HUES6 (cell line): Measurements from ENCODE around the gene AP5S1.

Source experiments
- H3K27ac ChIP-seq: 2 replicates; pipeline ENCODE4 v1.7.0; 2013; ENCODE audit warnings: low read depth, mild to moderate bottlenecking, low read length, inconsistent platforms
- H3K27me3 ChIP-seq: 2 replicates; pipeline ENCODE4 v1.6.1; 2013; ENCODE audit warnings: low read length; ENCODE audit not compliant: control insufficient read depth, insufficient read depth
- H3K36me3 ChIP-seq: 2 replicates; pipeline ENCODE4 v1.6.1; 2013; ENCODE audit warnings: low read length; ENCODE audit not compliant: control insufficient read depth, insufficient read depth
- H3K4me1 ChIP-seq: 2 replicates; pipeline ENCODE4 v1.6.1; 2013; ENCODE audit warnings: low read length; ENCODE audit not compliant: control insufficient read depth, insufficient read depth
- H3K4me3 ChIP-seq: 2 replicates; pipeline ENCODE4 v1.5.1; 2013; ENCODE audit warnings: low read depth, low read length
- H3K9ac ChIP-seq: one replicate; pipeline ENCODE4 v1.6.1; 2013; ENCODE audit warnings: mild to moderate bottlenecking, low read length
- H3K9me3 ChIP-seq: 2 replicates; pipeline ENCODE4 v1.6.1; 2013; ENCODE audit warnings: low read depth, low read length; ENCODE audit not compliant: control insufficient read depth, insufficient read depth

Gene AP5S1

GRCh38 chr20:3801846-3802245 lies 18.5 kb upstream of the AP5S1 start:
- no peaks in the 10 kb centered on the region for H3K9me3 ChIP-seq
- H3K4me1 ChIP-seq = peaks cover 46% of the 10 kb centered on the region
- H3K36me3 ChIP-seq = peaks cover 56% of the 10 kb centered on the region
- no peak overlapping the region for H3K4me3 ChIP-seq
- H3K9ac ChIP-seq = no peak overlapping the region
- H3K27ac ChIP-seq = no peak overlapping the region
- H3K27me3 ChIP-seq = no peaks in the 10 kb centered on the region

GRCh38 chr20:3802524-3803239 lies 17.7 kb upstream of the AP5S1 start:
- Histone ChIP-seq H3K4me1 (peaks cover 46% of the 10 kb centered on the region), H3K27me3 (no peaks in the 10 kb centered on the region), H3K27ac (no peak overlapping the region), H3K4me3 (no peak overlapping the region), H3K36me3 (peaks cover 56% of the 10 kb centered on the region), H3K9ac (no peak overlapping the region), H3K9me3 (no peaks in the 10 kb centered on the region)

DNA sequence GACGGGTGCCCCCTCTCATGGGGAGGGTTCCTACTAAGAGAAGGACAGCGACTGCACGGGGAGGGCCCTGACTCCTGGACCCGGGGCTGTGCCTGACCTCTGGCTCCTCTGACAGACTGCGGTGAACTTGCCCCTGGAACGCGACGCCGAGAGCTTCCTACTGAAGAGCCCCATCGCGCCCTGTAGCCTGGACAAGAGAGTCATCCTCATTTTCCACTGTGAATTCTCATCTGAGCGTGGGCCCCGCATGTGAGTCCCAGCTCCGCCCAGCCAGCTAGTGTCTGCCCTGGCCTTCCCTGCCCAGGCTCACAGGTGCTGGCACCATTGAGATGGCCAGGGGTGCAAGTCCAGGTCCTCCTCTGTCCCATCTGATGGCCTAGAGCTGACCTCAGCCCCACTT lies 17.1 kb upstream of the AP5S1 start:
- no peaks in the 10 kb centered on the region for H3K27me3 ChIP-seq
- no peak overlapping the region for H3K9ac ChIP-seq
- H3K9me3 ChIP-seq = no peaks in the 10 kb centered on the region
- H3K36me3 ChIP-seq = peaks cover 56% of the 10 kb centered on the region
- peaks cover 45% of the 10 kb centered on the region for H3K4me1 ChIP-seq
- H3K27ac ChIP-seq = no peak overlapping the region
- no peak overlapping the region for H3K4me3 ChIP-seq

- no peak overlapping the region for H3K4me3 ChIP-seq
- peaks cover 56% of the 10 kb centered on the region for H3K36me3 ChIP-seq
- H3K27ac ChIP-seq = no peak overlapping the region
- no peak overlapping the region for H3K9ac ChIP-seq
- no peaks in the 10 kb centered on the region for H3K9me3 ChIP-seq
- H3K27me3 ChIP-seq = no peaks in the 10 kb centered on the region
- peaks cover 41% of the 10 kb centered on the region for H3K4me1 ChIP-seq
Measured at GRCh38 chr20:3803854-3804253, 16.5 kb upstream of the AP5S1 start.

DNA sequence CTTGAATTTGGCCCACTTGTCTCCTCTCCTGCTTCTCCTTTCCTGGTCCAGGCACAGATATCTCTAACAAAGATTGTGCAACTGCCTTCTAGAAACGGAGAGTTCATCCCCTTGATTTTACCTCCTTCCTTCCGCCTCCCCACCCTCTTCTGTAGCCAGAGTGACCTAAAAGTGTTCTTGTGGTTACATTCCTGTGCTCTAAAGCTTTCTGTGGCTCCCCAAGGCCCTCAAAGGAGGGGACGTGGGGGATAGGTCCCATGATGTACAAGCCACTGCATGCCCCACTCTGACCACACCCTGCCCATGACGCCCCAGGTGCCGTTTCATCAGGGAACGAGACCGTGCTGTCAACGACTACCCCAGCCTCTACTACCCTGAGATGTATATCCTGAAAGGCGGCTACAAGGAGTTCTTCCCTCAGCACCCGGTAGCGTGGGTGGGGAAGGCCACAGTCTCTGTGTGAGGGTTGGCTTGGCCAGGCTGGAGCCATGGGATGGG lies 16.0 kb upstream of the AP5S1 start:
- no peak overlapping the region for H3K4me3 ChIP-seq
- H3K27me3 ChIP-seq = no peaks in the 10 kb centered on the region
- H3K9me3 ChIP-seq = no peaks in the 10 kb centered on the region
- peaks cover 56% of the 10 kb centered on the region for H3K36me3 ChIP-seq
- H3K4me1 ChIP-seq = peaks cover 36% of the 10 kb centered on the region
- H3K9ac ChIP-seq = no peak overlapping the region
- H3K27ac ChIP-seq = no peak overlapping the region

GRCh38 chr20:3804781-3805180 lies 15.6 kb upstream of the AP5S1 start:
- no peak overlapping the region for H3K27ac ChIP-seq
- peaks cover 56% of the 10 kb centered on the region for H3K36me3 ChIP-seq
- H3K4me1 ChIP-seq = peaks cover 31% of the 10 kb centered on the region

DNA sequence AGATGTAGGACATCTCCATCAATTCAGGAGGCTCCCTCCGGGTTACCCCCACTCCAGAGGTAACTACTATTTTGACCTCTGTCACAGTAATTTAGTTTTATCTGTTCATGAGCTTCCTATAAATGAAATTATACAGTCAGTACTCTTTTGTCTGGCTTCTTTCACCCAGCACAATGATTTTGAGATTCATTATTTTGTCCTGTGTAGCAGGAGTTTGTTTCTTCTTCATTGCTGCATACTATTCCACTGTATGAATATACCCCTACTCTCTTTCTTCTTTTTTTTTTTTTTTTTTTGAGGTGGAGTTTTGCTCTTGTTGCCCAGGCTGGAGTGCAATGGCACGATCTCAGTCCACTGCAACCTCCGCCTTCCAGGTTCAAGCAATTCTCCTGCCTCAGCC lies 11.8 kb upstream of the AP5S1 start:
- no peaks in the 10 kb centered on the region for H3K9me3 ChIP-seq
- no peak overlapping the region for H3K27ac ChIP-seq
- H3K4me1 ChIP-seq = peaks cover 31% of the 10 kb centered on the region
- H3K4me3 ChIP-seq = no peak overlapping the region
- H3K9ac ChIP-seq = no peak overlapping the region
- H3K27me3 ChIP-seq = no peaks in the 10 kb centered on the region
- peaks cover 28% of the 10 kb centered on the region for H3K36me3 ChIP-seq

More at GRCh38 chr20:3804781-3805180, 15.6 kb upstream of the AP5S1 start:
- Histone ChIP-seq H3K9ac (no peak overlapping the region), H3K27me3 (no peaks in the 10 kb centered on the region), H3K9me3 (no peaks in the 10 kb centered on the region), H3K4me3 (no peak overlapping the region)

GRCh38 chr20:3811467-3812258 lies 8.7 kb upstream of the AP5S1 start:
- no peak overlapping the region for H3K9ac ChIP-seq

GRCh38 chr20:3812259-3812681 lies 8.1 kb upstream of the AP5S1 start:
- Histone ChIP-seq H3K27ac (no peak overlapping the region), H3K9ac (no peak overlapping the region), H3K36me3 (no peaks in the 10 kb centered on the region), H3K4me3 (no peak overlapping the region), H3K4me1 (peaks cover 31% of the 10 kb centered on the region), H3K27me3 (no peaks in the 10 kb centered on the region), H3K9me3 (no peaks in the 10 kb centered on the region)

More at GRCh38 chr20:3811467-3812258, 8.7 kb upstream of the AP5S1 start:
- no peak overlapping the region for H3K27ac ChIP-seq
- no peaks in the 10 kb centered on the region for H3K36me3 ChIP-seq
- no peak overlapping the region for H3K4me3 ChIP-seq
- H3K27me3 ChIP-seq = no peaks in the 10 kb centered on the region
- H3K9me3 ChIP-seq = no peaks in the 10 kb centered on the region
- H3K4me1 ChIP-seq = peaks cover 34% of the 10 kb centered on the region

DNA sequence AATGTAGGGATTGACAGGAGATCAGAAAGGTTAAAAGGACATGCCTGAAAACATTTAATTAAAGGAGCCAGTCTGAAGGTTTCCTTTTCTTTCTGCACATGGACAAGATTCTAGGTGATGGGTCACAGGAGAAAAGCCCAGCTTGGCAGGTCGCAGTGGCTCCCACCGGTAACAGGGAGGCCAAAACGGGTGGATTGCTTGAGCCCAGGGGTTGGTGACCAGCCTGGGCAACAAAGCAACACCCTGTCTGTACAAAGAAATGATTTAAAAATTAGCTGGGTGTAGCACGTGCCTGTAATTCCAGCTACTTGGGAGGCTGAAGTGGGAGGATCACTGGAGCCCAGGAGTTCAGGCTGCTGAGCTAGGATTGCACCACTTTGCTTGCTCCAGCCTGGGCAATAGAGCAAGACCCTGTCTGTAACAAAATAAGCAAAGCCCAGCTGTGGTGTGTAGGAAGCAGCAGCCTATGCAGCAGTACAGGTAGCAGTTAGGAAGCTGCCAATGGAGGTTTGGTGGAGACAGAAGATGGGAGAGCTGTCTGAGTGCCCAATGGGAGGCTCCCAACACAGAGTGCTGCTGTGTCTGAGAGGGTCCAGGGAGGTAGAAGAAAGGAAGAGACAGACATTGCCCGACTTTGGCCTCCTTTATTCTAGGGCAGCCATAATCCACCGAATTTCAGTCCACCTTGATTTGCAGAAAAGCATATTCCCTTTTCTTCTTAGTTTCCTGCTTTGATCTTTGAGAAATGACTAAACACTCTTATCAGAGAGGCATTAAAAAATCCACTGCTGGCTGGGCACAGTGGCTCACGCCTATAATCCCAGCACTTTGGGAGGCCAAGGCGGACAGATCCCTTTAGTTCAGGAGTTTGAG lies 7.1 kb upstream of the AP5S1 start:
- Histone ChIP-seq H3K36me3 (no peaks in the 10 kb centered on the region), H3K9ac (no peak overlapping the region), H3K9me3 (no peaks in the 10 kb centered on the region), H3K27ac (no peak overlapping the region), H3K4me3 (no peak overlapping the region), H3K4me1 (peaks cover 24% of the 10 kb centered on the region), H3K27me3 (no peaks in the 10 kb centered on the region)
